ENCODE results near the gene PTK7.

The PTK7 gene

GRCh38 chr6:43207286-43207685, 131.2 kb downstream of the PTK7 start:
- DNase-seq (ENCODE audit: low read depth): no peak

Data from stimulated activated CD8-positive, alpha-beta memory T cell treated with anti-CD3 and anti-CD28 coated beads, Interleukin-12 subunit alpha, Interleukin-12 subunit beta, amount 100 ng/mL, for 4 hours (primary cell).